GM18909 (cell line): ENCODE data around the gene ADAM23.
"Not testable (repeated sequence)": the region's sequence is repeated elsewhere in the genome, so short reads cannot be mapped to it uniquely, and the experiment has no call there.

Experiments
- ATAC-seq: cut with Tn5 transposase; IDR thresholded peaks from one replicate; pipeline ENCODE4 v1.9.1; 2021; ENCODE audit warnings: mild to moderate bottlenecking; ENCODE audit not compliant: unreplicated experiment, poor library complexity

The ADAM23 gene

GRCh38 chr2:206442833-206443734 lies at the start of gene ADAM23:
TSS of gene ADAM23 (plus strand) at chr2:206443532. CDS start at chr2:206443867, 335 bp downstream.
- ATAC-seq = peak; percentile 53

GRCh38 chr2:206396211-206396610 lies 47.1 kb upstream of the ADAM23 start:
- ATAC-seq = no peak

GRCh38 chr2:206402956-206403569 lies 40.3 kb upstream of the ADAM23 start:
- not testable (repeated sequence) for ATAC-seq

- ATAC-seq = peak; percentile 91
Observed at GRCh38 chr2:206408323-206409320, 34.7 kb upstream of the ADAM23 start.

GRCh38 chr2:206410714-206411113 lies 32.6 kb upstream of the ADAM23 start:
- ATAC-seq = no peak

GRCh38 chr2:206415618-206416243 lies 27.6 kb upstream of the ADAM23 start:
- no peak for ATAC-seq

- no peak for ATAC-seq
Observed at GRCh38 chr2:206418968-206419367, 24.4 kb upstream of the ADAM23 start.

GRCh38 chr2:206420721-206421120 lies 22.6 kb upstream of the ADAM23 start:
- ATAC-seq = no peak

- no peak for ATAC-seq
Observed at GRCh38 chr2:206422493-206422892, 20.8 kb upstream of the ADAM23 start.

GRCh38 chr2:206423147-206423546 lies 20.2 kb upstream of the ADAM23 start:
- no peak for ATAC-seq

- no peak for ATAC-seq
Observed at GRCh38 chr2:206424134-206424533, 19.2 kb upstream of the ADAM23 start.

- no peak for ATAC-seq
Observed at GRCh38 chr2:206428783-206429182, 14.5 kb upstream of the ADAM23 start.

GRCh38 chr2:206430452-206430851 lies 12.9 kb upstream of the ADAM23 start:
- no peak for ATAC-seq

- ATAC-seq = no peak
Observed at GRCh38 chr2:206431439-206431838, 11.9 kb upstream of the ADAM23 start.

GRCh38 chr2:206432193-206433082 lies 10.9 kb upstream of the ADAM23 start:
- ATAC-seq = no peak

GRCh38 chr2:206433190-206433589 lies 10.1 kb upstream of the ADAM23 start:
- no peak for ATAC-seq

- ATAC-seq = no peak
Observed at GRCh38 chr2:206433686-206434085, 9.6 kb upstream of the ADAM23 start.

GRCh38 chr2:206435742-206436141 lies 7.6 kb upstream of the ADAM23 start:
- ATAC-seq = no peak

- no peak for ATAC-seq
Observed at GRCh38 chr2:206438196-206438724, 5.1 kb upstream of the ADAM23 start.
